Activated CD4-positive, alpha-beta T cell treated with anti-CD3 and anti-CD28 coated beads, Interleukin-2, Interleukin-6, amounts not matched to agents 100 ng/mL and 50 ng/mL, durations not matched to agents 16 hours and 8 hours (primary cell): ENCODE measurements around the gene NCR2.

ENCODE experiments used
- DNase-seq: peaks from one replicate; pipeline ENCODE4 v3.0.0-alpha.2; 2020

NCR2 gene

DNA sequence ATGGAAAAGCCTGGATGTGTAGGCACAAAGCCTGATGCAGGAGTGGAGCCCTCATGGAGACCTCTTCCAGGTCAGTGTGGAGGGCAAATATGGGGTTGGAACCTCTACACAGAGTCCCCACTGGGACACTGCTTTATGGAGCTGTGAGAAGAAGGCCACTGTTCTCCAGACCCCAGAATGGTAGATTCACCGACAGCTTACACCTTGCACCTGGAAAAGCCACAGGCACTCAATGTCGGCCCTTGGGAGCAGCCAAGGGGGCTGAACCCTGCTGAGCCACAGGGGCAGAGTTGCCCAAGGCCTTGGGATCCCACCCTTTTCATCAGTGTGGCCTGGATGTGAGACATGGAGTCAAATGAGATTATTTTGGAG lies 24.9 kb downstream of the NCR2 start:
- DNase-seq: no peak

DNA sequence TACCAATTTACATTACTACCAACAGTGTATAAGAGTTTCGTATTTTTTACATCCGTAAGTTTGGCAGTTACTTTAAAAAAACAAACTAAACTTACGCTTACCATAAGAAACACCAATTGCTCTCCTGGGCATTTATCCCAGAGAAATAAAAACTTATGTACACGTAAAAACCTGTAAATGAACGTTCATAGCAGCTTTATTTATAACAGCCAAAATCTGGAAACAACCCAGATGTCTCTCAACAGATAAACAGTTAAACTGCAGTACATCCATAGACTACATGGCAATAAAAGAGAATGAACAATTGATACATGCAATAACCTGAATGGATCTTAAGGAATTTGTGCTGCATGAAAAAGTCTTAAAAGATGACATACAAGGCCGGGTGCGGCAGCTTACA lies 30.7 kb downstream of the NCR2 start:
- no peak for DNase-seq

GRCh38 chr6:41367061-41367460 lies 31.7 kb downstream of the NCR2 start:
- DNase-seq: no peak

GRCh38 chr6:41367700-41368099 lies 32.3 kb downstream of the NCR2 start:
- no peak for DNase-seq

- DNase-seq: no peak
Observed at GRCh38 chr6:41370488-41371111, 35.2 kb downstream of the NCR2 start.

GRCh38 chr6:41371461-41371991 lies 36.1 kb downstream of the NCR2 start:
- no peak for DNase-seq

GRCh38 chr6:41371992-41372831 lies 36.8 kb downstream of the NCR2 start:
- DNase-seq: no peak

GRCh38 chr6:41372832-41373626 lies 37.6 kb downstream of the NCR2 start:
- no peak for DNase-seq

- no peak for DNase-seq
Observed at GRCh38 chr6:41373627-41373918, 38.2 kb downstream of the NCR2 start.

DNA sequence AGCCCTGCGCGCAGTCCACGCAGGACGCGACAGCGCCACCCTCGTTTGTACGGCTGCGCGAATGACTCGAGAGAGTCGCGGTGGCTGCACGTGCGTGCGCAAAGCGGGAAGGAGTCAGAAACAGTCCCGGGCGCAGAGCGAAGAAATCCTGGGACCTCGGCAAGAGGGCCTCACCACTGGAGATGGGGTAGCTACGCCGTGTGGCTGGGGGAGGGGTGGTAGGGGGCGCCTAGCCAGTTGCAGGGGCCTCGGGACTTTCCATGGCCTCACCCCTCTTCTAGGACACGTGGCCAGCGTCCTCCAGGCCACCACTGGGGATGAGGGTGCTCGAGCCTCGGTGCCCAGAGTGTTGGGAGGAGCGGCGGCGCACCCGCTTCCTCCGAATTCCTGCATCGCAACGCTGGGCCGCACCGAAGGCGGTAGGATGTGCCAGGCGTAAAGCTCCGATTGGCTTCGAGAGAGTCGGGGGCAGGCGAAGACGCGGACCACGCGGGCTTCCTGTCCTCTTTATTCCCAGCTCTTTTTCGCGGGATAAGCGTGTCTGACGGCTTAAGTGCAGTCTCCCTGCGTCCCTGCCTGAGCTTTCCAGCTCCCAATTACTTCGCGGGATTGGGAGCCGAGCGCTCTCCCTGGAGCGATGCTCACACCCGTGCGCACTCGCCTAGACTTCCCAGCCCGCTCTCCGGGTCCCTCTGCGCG lies 38.7 kb downstream of the NCR2 start:
- no peak for DNase-seq

DNA sequence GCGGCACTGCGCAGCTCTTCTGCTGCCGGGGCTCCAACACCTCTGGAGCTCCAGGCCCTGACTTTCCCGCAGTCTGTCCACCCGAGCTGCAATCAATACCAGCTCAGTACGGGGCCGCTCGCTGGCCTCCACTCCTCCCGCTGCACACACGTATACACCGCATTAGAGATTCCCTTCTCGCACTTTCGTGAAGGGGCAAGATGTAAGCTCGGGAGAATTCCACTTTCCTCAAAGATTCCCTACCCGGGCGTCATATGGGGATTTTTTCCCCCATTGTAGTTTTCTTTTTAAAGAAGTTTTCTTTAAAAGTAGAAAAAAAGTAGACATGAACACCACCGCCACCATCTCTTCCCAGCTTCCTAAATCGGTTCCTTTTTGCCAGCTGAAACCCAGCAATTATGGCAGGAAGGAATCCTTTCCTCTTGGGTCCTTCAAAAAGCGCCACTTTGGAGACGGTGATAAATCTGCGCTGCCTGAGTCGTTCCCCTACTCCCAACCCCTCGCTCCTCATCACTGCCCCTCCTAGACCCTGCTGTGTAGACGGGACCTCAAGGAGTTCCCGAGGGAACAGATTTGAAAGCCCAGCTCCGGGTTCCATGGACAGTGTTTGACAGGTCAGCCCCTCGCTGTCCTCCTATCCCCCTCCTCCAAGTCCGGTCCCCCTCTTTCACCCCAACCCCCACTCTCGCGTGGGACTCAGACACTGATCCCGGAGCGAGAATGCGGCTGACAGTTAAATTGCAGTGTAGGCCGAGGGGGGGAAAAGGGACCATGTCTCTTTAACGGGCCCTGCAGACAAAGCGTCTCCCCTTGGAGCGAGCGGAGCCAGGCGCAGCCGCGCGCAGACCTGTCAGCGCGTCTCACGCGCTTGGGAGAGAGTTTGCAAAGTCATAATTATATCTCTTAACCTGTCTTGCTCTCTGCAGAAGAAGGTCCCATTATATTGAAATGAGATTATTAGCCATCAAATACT lies 39.5 kb downstream of the NCR2 start:
- DNase-seq: no peak

GRCh38 chr6:41375598-41376151 lies 40.3 kb downstream of the NCR2 start:
- no peak for DNase-seq

- no peak for DNase-seq
Observed at GRCh38 chr6:41376176-41376575, 40.8 kb downstream of the NCR2 start.

DNA sequence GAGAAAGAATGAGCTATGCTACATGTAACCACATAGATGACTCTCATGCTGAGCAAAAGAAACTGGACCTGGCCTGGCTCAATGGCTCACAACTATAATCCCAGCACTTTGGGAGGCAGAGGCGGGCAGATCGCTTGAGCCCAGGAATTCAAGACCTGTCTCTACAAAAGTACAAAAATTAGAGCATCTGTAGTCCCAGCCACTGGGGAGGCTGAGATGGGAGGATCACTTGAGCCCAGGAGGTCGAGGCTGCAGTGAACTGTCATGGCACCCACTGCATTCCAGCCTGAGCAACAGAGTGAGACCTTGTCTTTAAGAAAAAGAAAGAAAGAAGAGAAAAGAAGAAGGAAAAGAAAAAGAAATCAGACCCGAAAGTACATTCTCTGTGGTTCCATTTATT lies 41.7 kb downstream of the NCR2 start:
- DNase-seq: no peak

- DNase-seq: no peak
Observed at GRCh38 chr6:41379306-41379705, 43.9 kb downstream of the NCR2 start.

- no peak for DNase-seq
Observed at GRCh38 chr6:41386594-41386993, 51.2 kb downstream of the NCR2 start.

- no peak for DNase-seq
Observed at GRCh38 chr6:41392246-41392645, 56.8 kb downstream of the NCR2 start.

DNA sequence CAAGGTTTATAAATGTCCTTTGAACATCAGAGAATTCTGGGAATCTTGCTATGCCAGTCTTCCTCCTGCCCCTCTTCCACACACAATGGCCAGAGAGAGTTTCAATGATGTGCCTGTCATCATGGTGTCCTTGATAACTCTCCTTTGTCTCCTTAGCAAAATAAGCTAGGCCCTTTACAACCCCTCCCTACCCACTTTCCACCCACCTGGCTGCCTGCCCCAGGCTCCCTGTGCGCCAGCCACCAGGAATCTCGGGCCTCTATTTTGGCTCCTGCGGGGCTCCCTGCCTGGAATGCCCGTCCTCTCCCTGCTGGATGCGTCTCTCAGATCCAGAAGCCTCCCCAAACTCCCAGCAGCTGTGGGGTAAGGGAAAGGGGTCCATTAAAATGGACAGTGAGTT lies 60.9 kb downstream of the NCR2 start:
- no peak for DNase-seq

GRCh38 chr6:41399424-41399823 lies 64.0 kb downstream of the NCR2 start:
- no peak for DNase-seq
